Karpas-422 (cell line): ENCODE measurements around the gene ADGRD1. TPM values are rescaled to one million over a fixed set of nuclear protein-coding genes. Genes with fewer than 3 reads are reported as not detected.

Experiments
- DNase-seq: peaks from one replicate; pipeline ENCODE4 v3.0.0-alpha.2; 2015
- H2AFZ ChIP-seq: fragments of 200-600 bp; sonication (generic); 2 replicates; pipeline ENCODE4 v1.6.1; 2014; ENCODE audit warnings: antibody characterized with exemption, low read length, mixed read lengths
- H3K27ac ChIP-seq: fragments of 200-600 bp; sonication (generic); 2 replicates; pipeline ENCODE4 v1.5.1; 2014; ENCODE audit warnings: mild to moderate bottlenecking, low read length, moderate library complexity
- H3K27me3 ChIP-seq: fragments of 200-600 bp; sonication (generic); 2 replicates; pipeline ENCODE4 v1.6.1; 2014; ENCODE audit warnings: low read length, mixed read lengths
- H3K36me3 ChIP-seq: fragments of 200-600 bp; sonication (generic); 2 replicates; pipeline ENCODE4 v1.6.1; 2014; ENCODE audit warnings: low read length, mixed read lengths; ENCODE audit not compliant: insufficient read depth
- H3K4me1 ChIP-seq: fragments of 200-600 bp; sonication (generic); 2 replicates; pipeline ENCODE4 v1.6.1; 2014; ENCODE audit warnings: mild to moderate bottlenecking, low read length, mixed read lengths
- H3K4me2 ChIP-seq: fragments of 200-600 bp; sonication (generic); 2 replicates; pipeline ENCODE4 v1.6.1; 2014; ENCODE audit warnings: low read length, low read depth, mild to moderate bottlenecking; ENCODE audit not compliant: poor library complexity, severe bottlenecking
- H3K4me3 ChIP-seq: fragments of 200-600 bp; sonication (generic); 2 replicates; pipeline ENCODE4 v1.5.1; 2014; ENCODE audit warnings: mild to moderate bottlenecking, antibody characterized with exemption, low read length, mixed read lengths
- H3K79me2 ChIP-seq: fragments of 200-600 bp; sonication (generic); 2 replicates; pipeline ENCODE4 v1.6.1; 2014; ENCODE audit warnings: mild to moderate bottlenecking, low read length, mixed read lengths
- H3K9ac ChIP-seq: fragments of 200-600 bp; sonication (generic); 2 replicates; pipeline ENCODE4 v1.6.0; 2014; ENCODE audit warnings: low read length
- H3K9me2 ChIP-seq: fragments of 200-600 bp; sonication (generic), shearing (Covaris generic); replicated peaks from 2 replicates; pipeline ENCODE4 v1.6.0; 2014; ENCODE audit warnings: mild to moderate bottlenecking, low read length, moderate library complexity; ENCODE audit not compliant: insufficient read depth
- H3K9me3 ChIP-seq: fragments of 300-700, 200-600 bp; sonication (generic); 2 replicates; pipeline ENCODE4 v1.6.1; 2014; ENCODE audit warnings: low read length, mixed read lengths
- H4K20me1 ChIP-seq: fragments of 200-600 bp; sonication (generic); 2 replicates; pipeline ENCODE4 v1.6.1; 2014; ENCODE audit warnings: mild to moderate bottlenecking, antibody characterized with exemption, low read length, low read depth; ENCODE audit not compliant: insufficient read depth
- total RNA-seq: library from RNA; depleted of rRNA; stranded (reverse); fragments of >200 nt; shearing (Covaris generic); gene quantifications from 2 replicates; pipeline ENCODE4 v1.2.3, GENCODE V29; 2014; ENCODE audit warnings: low replicate concordance

ADGRD1 gene
- total RNA-seq, 1 experiment from 2014 or later: not detected

GRCh38 chr12:131095826-131096680 lies 142.3 kb downstream of the ADGRD1 start:
- Histone ChIP-seq H3K4me2 (no peak overlapping the region), H3K27me3 (no peaks in the 10 kb centered on the region), H3K27ac (no peak overlapping the region), H2AFZ (no peak overlapping the region), H3K4me3 (no peak overlapping the region), H3K4me1 (no peaks in the 10 kb centered on the region), H3K79me2 (no peaks in the 10 kb centered on the region), H3K36me3 (no peaks in the 10 kb centered on the region), H4K20me1 (no peaks in the 10 kb centered on the region), H3K9me3 (no peaks in the 10 kb centered on the region), H3K9me2 (no peaks in the 10 kb centered on the region), H3K9ac (no peak overlapping the region)
- DNase-seq: no peak

GRCh38 chr12:131096681-131097181 lies 143.0 kb downstream of the ADGRD1 start:
- Histone ChIP-seq H3K79me2 (no peaks in the 10 kb centered on the region), H3K9me3 (no peaks in the 10 kb centered on the region), H3K9ac (no peak overlapping the region), H4K20me1 (no peaks in the 10 kb centered on the region), H3K4me3 (no peak overlapping the region), H3K27me3 (no peaks in the 10 kb centered on the region), H3K4me2 (no peak overlapping the region), H3K4me1 (no peaks in the 10 kb centered on the region), H3K27ac (no peak overlapping the region), H3K36me3 (no peaks in the 10 kb centered on the region), H2AFZ (no peak overlapping the region), H3K9me2 (no peaks in the 10 kb centered on the region)
- no peak for DNase-seq

GRCh38 chr12:131097202-131098177 lies 143.8 kb downstream of the ADGRD1 start:
- H3K27me3 ChIP-seq: no peaks in the 10 kb centered on the region
- H3K79me2 ChIP-seq: no peaks in the 10 kb centered on the region
- H3K9ac ChIP-seq: no peak overlapping the region
- no peak overlapping the region for H3K4me3 ChIP-seq
- DNase-seq: no peak
- no peaks in the 10 kb centered on the region for H3K9me3 ChIP-seq
- no peak overlapping the region for H2AFZ ChIP-seq
- no peaks in the 10 kb centered on the region for H3K4me1 ChIP-seq
- H3K36me3 ChIP-seq: no peaks in the 10 kb centered on the region
- no peaks in the 10 kb centered on the region for H3K9me2 ChIP-seq
- no peak overlapping the region for H3K27ac ChIP-seq
- H4K20me1 ChIP-seq: no peaks in the 10 kb centered on the region
- H3K4me2 ChIP-seq: no peak overlapping the region

- no peaks in the 10 kb centered on the region for H3K9me2 ChIP-seq
- H3K79me2 ChIP-seq: no peaks in the 10 kb centered on the region
- H3K9ac ChIP-seq: no peak overlapping the region
- no peaks in the 10 kb centered on the region for H3K4me1 ChIP-seq
- H3K4me2 ChIP-seq: no peak overlapping the region
- H3K27me3 ChIP-seq: no peaks in the 10 kb centered on the region
- H4K20me1 ChIP-seq: no peaks in the 10 kb centered on the region
- DNase-seq: no peak
- no peak overlapping the region for H3K4me3 ChIP-seq
- H3K9me3 ChIP-seq: no peaks in the 10 kb centered on the region
- no peaks in the 10 kb centered on the region for H3K36me3 ChIP-seq
- no peak overlapping the region for H3K27ac ChIP-seq
- H2AFZ ChIP-seq: no peak overlapping the region
Measured at GRCh38 chr12:131098178-131098981, 144.7 kb downstream of the ADGRD1 start.

GRCh38 chr12:131100031-131100674 lies 146.4 kb downstream of the ADGRD1 start:
- H3K4me3 ChIP-seq: no peak overlapping the region
- H3K36me3 ChIP-seq: no peaks in the 10 kb centered on the region
- no peak overlapping the region for H3K27ac ChIP-seq
- H3K4me2 ChIP-seq: no peak overlapping the region
- H3K9ac ChIP-seq: no peak overlapping the region
- H4K20me1 ChIP-seq: no peaks in the 10 kb centered on the region
- no peaks in the 10 kb centered on the region for H3K27me3 ChIP-seq
- no peaks in the 10 kb centered on the region for H3K4me1 ChIP-seq
- H3K9me3 ChIP-seq: no peaks in the 10 kb centered on the region
- DNase-seq: no peak
- no peak overlapping the region for H2AFZ ChIP-seq
- no peaks in the 10 kb centered on the region for H3K9me2 ChIP-seq
- H3K79me2 ChIP-seq: no peaks in the 10 kb centered on the region

DNA sequence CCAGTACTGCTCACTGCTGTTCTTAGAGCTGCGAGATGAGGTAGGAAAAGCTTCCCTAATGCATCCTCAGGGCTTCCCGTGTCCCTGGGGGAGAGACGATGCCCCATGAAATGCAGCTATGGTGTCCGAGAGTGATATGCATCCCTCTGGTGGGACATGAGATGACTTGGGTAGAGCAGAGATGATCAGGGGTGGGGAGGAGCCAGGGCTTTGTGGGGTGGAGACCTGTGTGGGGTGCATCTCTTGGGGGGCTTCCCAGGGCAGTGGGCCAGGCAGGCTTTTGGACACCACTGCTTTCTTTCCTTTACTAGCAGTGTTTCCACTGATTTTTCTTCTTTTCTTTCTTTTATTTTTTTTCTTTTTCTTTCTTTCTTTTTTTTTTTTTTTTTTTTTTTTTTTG lies 147.3 kb downstream of the ADGRD1 start:
- Histone ChIP-seq H3K9ac (no peak overlapping the region), H3K9me3 (no peaks in the 10 kb centered on the region), H2AFZ (no peak overlapping the region), H3K9me2 (no peaks in the 10 kb centered on the region), H3K27ac (no peak overlapping the region), H3K4me1 (no peaks in the 10 kb centered on the region), H3K36me3 (no peaks in the 10 kb centered on the region), H3K79me2 (no peaks in the 10 kb centered on the region), H3K27me3 (no peaks in the 10 kb centered on the region), H3K4me3 (no peak overlapping the region), H3K4me2 (no peak overlapping the region), H4K20me1 (no peaks in the 10 kb centered on the region)
- no peak for DNase-seq

DNA sequence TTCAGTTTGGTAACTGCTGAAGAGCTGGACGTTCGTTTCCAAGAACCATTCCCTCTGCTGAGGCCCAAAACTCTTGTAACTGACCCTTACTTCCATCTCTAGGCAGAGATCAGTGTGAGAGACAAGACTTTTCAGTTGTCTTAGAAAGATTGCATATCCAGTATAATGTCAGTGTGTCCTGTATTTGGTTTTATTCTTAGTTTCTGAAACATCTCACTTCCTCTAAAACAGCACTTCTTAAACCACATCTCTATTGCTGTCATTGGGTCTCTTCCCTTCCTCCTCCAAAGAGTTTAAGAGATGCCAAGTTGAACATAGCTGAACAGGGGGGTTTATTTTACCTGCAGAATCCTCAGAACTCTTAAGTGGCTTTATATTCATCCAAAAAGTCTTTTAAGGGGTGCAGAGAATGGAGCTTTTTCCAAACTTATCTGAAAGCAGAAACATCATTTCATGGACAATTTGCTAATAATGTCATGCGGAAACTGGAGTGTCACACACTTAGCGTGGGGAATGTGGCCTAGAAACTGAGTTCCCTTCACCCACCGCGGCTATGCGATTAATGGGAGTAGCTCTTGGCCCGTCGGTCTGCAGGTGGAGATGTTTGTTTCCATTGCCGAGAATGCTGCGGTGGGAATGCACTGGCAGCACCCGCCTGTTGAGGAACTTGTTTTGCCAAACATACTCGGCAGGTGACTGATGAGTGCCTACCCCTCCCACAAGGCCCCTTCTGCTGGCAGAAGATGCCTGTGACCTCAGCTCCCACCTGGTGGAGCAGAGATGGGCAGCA lies 148.2 kb downstream of the ADGRD1 start:
- no peaks in the 10 kb centered on the region for H3K79me2 ChIP-seq
- H4K20me1 ChIP-seq: no peaks in the 10 kb centered on the region
- no peaks in the 10 kb centered on the region for H3K36me3 ChIP-seq
- no peaks in the 10 kb centered on the region for H3K27me3 ChIP-seq
- H3K4me1 ChIP-seq: no peaks in the 10 kb centered on the region
- no peak overlapping the region for H3K4me3 ChIP-seq
- H3K9me3 ChIP-seq: no peaks in the 10 kb centered on the region
- no peak overlapping the region for H3K9ac ChIP-seq
- H3K27ac ChIP-seq: no peak overlapping the region
- H3K9me2 ChIP-seq: no peaks in the 10 kb centered on the region
- no peak for DNase-seq
- H3K4me2 ChIP-seq: no peak overlapping the region
- H2AFZ ChIP-seq: no peak overlapping the region
